ENCODE data around the gene SDR39U1. TPM values are rescaled to one million over a fixed set of nuclear protein-coding genes. Genes with fewer than 3 reads are reported as not detected.

The SDR39U1 gene
- total and polyA plus RNA-seq, 4 experiments from 2014 or later: 43.2 to 109 (median 79.5) TPM

DNA sequence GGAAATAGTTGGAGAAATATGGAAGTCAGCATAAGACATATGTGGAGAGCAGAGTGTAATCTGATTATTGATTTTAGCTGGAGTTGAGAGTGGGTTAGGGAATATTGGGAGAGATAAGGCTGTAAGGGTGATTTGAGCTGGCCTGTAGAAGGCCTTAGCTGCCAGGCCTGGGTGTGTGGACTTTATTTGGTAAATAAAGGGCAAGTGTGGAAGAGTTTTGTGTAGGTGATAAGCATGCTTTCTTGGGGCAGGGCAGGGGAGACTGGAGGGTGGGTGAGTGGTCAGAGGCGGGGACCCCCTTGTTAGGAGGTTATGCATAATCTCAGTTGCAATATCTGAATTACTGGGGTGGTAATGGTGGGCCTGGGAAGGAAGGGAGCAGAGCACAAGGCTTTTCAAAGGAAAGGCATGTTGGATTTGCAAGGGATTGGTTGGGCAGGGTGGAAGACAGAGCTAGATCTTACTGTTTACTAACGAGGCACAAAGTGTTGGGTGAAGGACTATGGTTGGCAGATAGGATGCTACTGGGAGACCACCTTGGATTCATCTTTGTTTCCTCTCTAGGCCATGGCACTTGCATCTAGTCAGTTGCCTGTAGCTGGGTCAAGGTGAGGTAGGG lies 7.3 kb downstream of the SDR39U1 start:
- Histone ChIP-seq H3K4me3 (ENCODE audit: low read length in 2 of 2) (no peak overlapping the region), H3K4me1 (ENCODE audit: insufficient read depth, low read length) (peaks cover 48% of the 10 kb centered on the region), H3K36me3 (ENCODE audit: insufficient read depth, low read length) (peaks cover 59% of the 10 kb centered on the region), H3K9me3 (ENCODE audit: control insufficient read depth in 1 of 2, low read length in 2 of 2) (no peaks in the 10 kb centered on the region), H3K27me3 (ENCODE audit: insufficient read depth, low read length) (no peaks in the 10 kb centered on the region), H3K27ac (ENCODE audit: low read depth, low read length) (no peak overlapping the region)
- ChIA-PET POLR2A (ENCODE audit: partially characterized antibody) (interaction anchor here (1.0 to 9.9 kb wide), 6 partner anchors 7 to 193 kb away, joined by 3 to 215 read pairs (median 20); partner anchors contain the start of genes ADCY4, CBLN3, KHNYN and LTB4R), CTCF (ENCODE audit: partially characterized antibody) (interaction anchor here (0.8 to 24.1 kb wide), 12 partner anchors 10 to 221 kb away, joined by 3 to 791 read pairs (median 10); partner anchors contain the start of genes ADCY4, CIDEB, LTB4R and LTB4R2)
- intact Hi-C loops (cut with micrococcal nuclease): loop anchor here (5.0 kb wide), 1 partner anchor 378 kb away; no protein-coding TSS in a partner anchor
- H3K36me3 Mint-ChIP-seq: peaks cover 38 to 79% of the 10 kb centered on the region in 2 donors
- H3K27me3 Mint-ChIP-seq: no peaks in the 10 kb centered on the region
- H3K27ac Mint-ChIP-seq: peak overlapping the region in 6 of 7 donors; percentile 6 to 92 (median 61)
- peaks cover 27 to 76% (median 50%) of the 10 kb centered on the region in 4 donors for H3K4me1 Mint-ChIP-seq
- H3K4me3 Mint-ChIP-seq: peak overlapping the region in 1 of 8 donors; percentile 47
- H3K9me3 Mint-ChIP-seq: no peaks in the 10 kb centered on the region
- DNase-seq: no peak

DNA sequence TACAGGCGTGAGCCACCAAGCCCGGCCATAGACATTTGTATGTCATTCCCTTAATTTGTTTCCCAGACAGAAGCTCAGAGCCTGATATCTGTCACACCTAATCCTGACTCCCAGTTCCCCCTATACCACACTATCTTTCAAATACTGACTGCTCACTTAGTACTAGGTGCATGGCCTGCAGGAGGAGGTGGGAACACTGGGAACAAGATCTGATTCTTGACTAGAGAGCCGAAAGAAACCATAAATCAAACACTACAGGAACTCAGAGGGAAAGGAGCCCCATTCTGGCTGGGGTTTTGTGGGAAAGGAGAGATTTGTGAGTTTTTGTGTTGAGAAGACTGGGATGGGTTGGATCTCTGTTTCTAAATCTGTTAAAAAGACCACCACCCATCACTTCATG lies 7.9 kb downstream of the SDR39U1 start:
- peaks cover 48% of the 10 kb centered on the region for H3K4me1 ChIP-seq (ENCODE audit: insufficient read depth, low read length)
- no peaks in the 10 kb centered on the region for H3K27me3 ChIP-seq (ENCODE audit: insufficient read depth, low read length)
- H3K36me3 ChIP-seq (ENCODE audit: insufficient read depth, low read length): peaks cover 56% of the 10 kb centered on the region
- peaks cover 36 to 77% of the 10 kb centered on the region in 2 donors for H3K36me3 Mint-ChIP-seq
- intact Hi-C loops (cut with micrococcal nuclease): loop anchor here (5.0 kb wide), 4 partner anchors 122 to 867 kb away; partner anchors contain the start of genes AP1G2, LTB4R and LTB4R2
- CTCF ChIA-PET (ENCODE audit: partially characterized antibody): interaction anchor here (2.1 to 24.1 kb wide), 5 partner anchors 103 to 192 kb away, joined by 5 to 791 read pairs (median 30); partner anchors contain the start of genes ADCY4, CIDEB, LTB4R and LTB4R2
- no peaks in the 10 kb centered on the region for H3K9me3 Mint-ChIP-seq
- H3K27ac Mint-ChIP-seq: peak overlapping the region in 2 of 7 donors; percentile 1 to 57
- H3K4me3 Mint-ChIP-seq: peak overlapping the region in 1 of 8 donors; percentile 47
- DNase-seq: no peak
- no peaks in the 10 kb centered on the region for H3K9me3 ChIP-seq (ENCODE audit: control insufficient read depth in 1 of 2, low read length in 2 of 2)
- peaks cover 27 to 76% (median 50%) of the 10 kb centered on the region in 4 donors for H3K4me1 Mint-ChIP-seq
- H3K27me3 Mint-ChIP-seq: no peaks in the 10 kb centered on the region
- no peak overlapping the region for H3K27ac ChIP-seq (ENCODE audit: low read depth, low read length)
- POLR2A ChIA-PET (ENCODE audit: partially characterized antibody): interaction anchor here (1.0 to 9.9 kb wide), 6 partner anchors 7 to 192 kb away, joined by 3 to 215 read pairs (median 20); partner anchors contain the start of genes ADCY4, CBLN3, KHNYN and LTB4R
- no peak overlapping the region for H3K4me3 ChIP-seq (ENCODE audit: low read length in 2 of 2)

DNA sequence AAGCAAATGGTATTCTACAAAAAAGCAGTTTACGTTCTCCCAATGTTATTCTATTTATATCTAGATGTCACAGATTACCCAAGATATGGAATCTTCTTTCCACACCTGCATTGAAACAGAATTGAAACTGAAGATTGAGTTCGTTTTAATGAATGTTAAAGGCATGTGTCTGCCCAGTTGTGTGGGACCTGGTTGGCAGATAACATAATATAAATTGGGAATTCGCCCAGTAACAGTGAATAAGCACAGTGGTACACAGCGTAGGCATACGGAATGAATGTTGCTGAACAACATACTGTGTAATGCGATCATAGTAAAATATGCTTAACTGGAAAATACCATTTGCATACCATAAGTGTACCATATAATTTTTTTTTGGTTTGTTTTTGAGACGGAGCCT lies 8.5 kb downstream of the SDR39U1 start:
- Histone ChIP-seq H3K27ac (ENCODE audit: low read depth, low read length) (no peak overlapping the region), H3K4me3 (ENCODE audit: low read length in 2 of 2) (no peak overlapping the region), H3K9me3 (ENCODE audit: control insufficient read depth in 1 of 2, low read length in 2 of 2) (no peaks in the 10 kb centered on the region), H3K27me3 (ENCODE audit: insufficient read depth, low read length) (no peaks in the 10 kb centered on the region), H3K4me1 (ENCODE audit: insufficient read depth, low read length) (peaks cover 54% of the 10 kb centered on the region), H3K36me3 (ENCODE audit: insufficient read depth, low read length) (peaks cover 49% of the 10 kb centered on the region)
- Mint-ChIP-seq H3K4me3 (no peak overlapping the region), H3K4me1 (peaks cover 29 to 76% (median 52%) of the 10 kb centered on the region in 4 donors), H3K27ac (no peak overlapping the region), H3K9me3 (no peaks in the 10 kb centered on the region), H3K27me3 (no peaks in the 10 kb centered on the region), H3K36me3 (peaks cover 32 to 72% of the 10 kb centered on the region in 2 donors)
- ChIA-PET POLR2A (ENCODE audit: partially characterized antibody) (interaction anchor here (9.9 kb wide), 1 partner anchor 98 kb away, joined by 176 read pairs; the partner anchor contains the start of genes ADCY4 and RIPK3), CTCF (ENCODE audit: partially characterized antibody) (interaction anchor here (3.8 to 24.1 kb wide), 5 partner anchors 7 to 192 kb away, joined by 14 to 791 read pairs (median 33); partner anchors contain the start of genes ADCY4, CIDEB, LTB4R and LTB4R2)
- intact Hi-C loops (cut with micrococcal nuclease): loop anchor here (5.0 kb wide), 3 partner anchors 122 to 867 kb away; partner anchors contain the start of genes AP1G2, LTB4R and LTB4R2
- no peak for DNase-seq

DNA sequence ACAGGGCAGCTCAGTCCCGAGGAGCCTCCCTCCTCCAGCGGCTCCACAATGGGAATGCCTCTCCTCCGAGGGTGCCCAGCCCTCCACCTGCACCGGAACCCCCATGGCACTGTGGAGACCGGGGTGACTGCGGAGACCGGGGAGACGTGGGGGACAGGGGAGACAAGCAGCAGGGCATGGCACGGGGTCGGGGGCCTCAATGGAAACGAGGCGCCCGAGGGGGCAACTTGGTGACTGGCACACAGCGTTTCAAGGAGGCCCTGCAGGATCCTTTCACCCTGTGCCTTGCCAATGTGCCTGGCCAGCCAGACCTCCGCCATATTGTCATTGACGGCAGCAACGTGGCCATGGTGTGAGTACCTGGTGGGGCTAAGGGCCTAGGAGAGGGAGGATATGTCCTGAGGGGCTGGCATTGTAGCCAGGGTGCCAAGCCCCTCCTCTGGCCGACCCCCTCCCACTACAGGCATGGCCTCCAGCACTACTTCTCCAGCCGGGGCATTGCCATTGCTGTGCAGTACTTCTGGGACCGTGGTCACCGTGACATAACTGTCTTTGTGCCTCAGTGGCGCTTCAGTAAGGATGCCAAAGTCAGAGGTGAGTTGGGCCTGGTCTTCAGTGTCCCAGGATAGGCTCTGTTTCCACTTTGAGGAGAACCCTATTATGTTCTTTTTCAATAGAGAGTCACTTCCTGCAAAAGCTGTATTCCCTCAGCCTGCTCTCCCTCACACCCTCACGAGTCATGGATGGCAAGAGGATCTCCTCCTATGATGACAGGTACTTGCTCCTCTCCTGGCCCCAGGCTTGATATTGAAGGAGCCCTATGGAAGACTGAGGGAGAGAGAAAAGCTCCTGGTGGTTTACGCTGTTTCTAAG lies 10.1 kb downstream of the SDR39U1 start:
- H3K27ac ChIP-seq (ENCODE audit: low read depth, low read length): peak overlapping the region; percentile 93
- DNase-seq: peak in 1 of 5 donors; percentile 39
- Mint-ChIP-seq H3K4me1 (peaks cover 27 to 66% (median 45%) of the 10 kb centered on the region in 4 donors), H3K27ac (peak overlapping the region in 5 of 7 donors; percentile 15 to 98 (median 36)), H3K9me3 (no peaks in the 10 kb centered on the region), H3K4me3 (peak overlapping the region in 3 of 8 donors; percentile 13 to 90 (median 16)), H3K27me3 (no peaks in the 10 kb centered on the region), H3K36me3 (peaks cover 30 to 57% of the 10 kb centered on the region in 2 donors)
- H3K4me1 ChIP-seq (ENCODE audit: insufficient read depth, low read length): peaks cover 62% of the 10 kb centered on the region
- H3K36me3 ChIP-seq (ENCODE audit: insufficient read depth, low read length): peaks cover 34% of the 10 kb centered on the region
- H3K27me3 ChIP-seq (ENCODE audit: insufficient read depth, low read length): no peaks in the 10 kb centered on the region
- intact Hi-C loops (cut with micrococcal nuclease): loop anchor here (5.0 kb wide), 3 partner anchors 120 to 865 kb away; partner anchors contain the start of genes AP1G2, LTB4R and LTB4R2
- H3K9me3 ChIP-seq (ENCODE audit: control insufficient read depth in 1 of 2, low read length in 2 of 2): no peaks in the 10 kb centered on the region
- no peak overlapping the region for H3K4me3 ChIP-seq (ENCODE audit: low read length in 2 of 2)
- ChIA-PET POLR2A (ENCODE audit: partially characterized antibody) (interaction anchor here (1.0 to 11.1 kb wide), 17 partner anchors 7 to 318 kb away, joined by 3 to 361 read pairs (median 19); partner anchors contain the start of genes ADCY4, DCAF11, DHRS1 and GMPR2), CTCF (ENCODE audit: partially characterized antibody) (interaction anchor here (0.9 to 24.1 kb wide), 30 partner anchors 9 to 375 kb away, joined by 3 to 791 read pairs (median 8); partner anchors contain the start of genes ADCY4, CIDEB, DCAF11 and DHRS1)

DNA sequence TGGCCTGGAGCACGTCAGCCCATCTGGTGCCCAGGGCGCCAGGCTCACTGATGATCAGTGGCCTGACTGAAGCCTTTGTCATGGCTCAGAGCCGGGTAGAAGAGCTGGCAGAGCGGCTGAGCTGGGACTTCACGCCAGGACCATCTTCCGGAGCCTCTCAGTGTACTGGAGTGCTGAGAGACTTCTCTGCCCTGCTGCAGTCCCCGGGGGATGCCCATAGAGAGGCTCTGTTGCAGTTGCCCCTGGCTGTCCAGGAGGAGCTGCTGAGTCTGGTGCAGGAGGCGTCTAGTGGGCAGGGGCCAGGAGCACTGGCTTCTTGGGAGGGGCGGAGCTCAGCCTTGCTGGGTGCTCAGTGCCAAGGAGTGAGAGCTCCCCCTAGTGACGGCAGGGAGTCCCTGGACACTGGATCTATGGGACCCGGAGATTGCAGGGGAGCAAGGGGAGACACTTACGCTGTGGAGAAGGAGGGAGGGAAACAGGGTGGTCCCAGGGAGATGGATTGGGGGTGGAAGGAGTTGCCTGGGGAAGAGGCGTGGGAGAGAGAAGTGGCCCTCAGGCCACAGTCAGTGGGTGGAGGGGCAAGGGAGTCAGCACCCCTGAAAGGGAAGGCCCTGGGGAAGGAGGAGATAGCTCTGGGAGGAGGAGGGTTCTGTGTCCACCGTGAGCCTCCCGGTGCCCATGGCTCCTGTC lies 10.9 kb downstream of the SDR39U1 start:
- H3K36me3 ChIP-seq (ENCODE audit: insufficient read depth, low read length): peaks cover 33% of the 10 kb centered on the region
- H3K27ac ChIP-seq (ENCODE audit: low read depth, low read length): peak overlapping the region; percentile 93
- peak overlapping the region in 1 of 2 donors; percentile 87 for H3K4me3 ChIP-seq (ENCODE audit: low read length in 2 of 2)
- ChIA-PET POLR2A (ENCODE audit: partially characterized antibody) (interaction anchor here (0.7 to 11.1 kb wide), 26 partner anchors 7 to 317 kb away, joined by 3 to 361 read pairs (median 8); partner anchors contain the start of genes ADCY4, CHMP4A, DCAF11 and DHRS1), CTCF (ENCODE audit: partially characterized antibody) (interaction anchor here (0.6 to 24.1 kb wide), 41 partner anchors 10 to 374 kb away, joined by 3 to 791 read pairs (median 5); partner anchors contain the start of genes ADCY4, CIDEB, DCAF11 and DHRS1)
- Mint-ChIP-seq H3K4me3 (peak overlapping the region; percentile 90 to 95 (median 92)), H3K27ac (peak overlapping the region; percentile 84 to 98 (median 96)), H3K27me3 (no peaks in the 10 kb centered on the region), H3K36me3 (peaks cover 26 to 52% of the 10 kb centered on the region in 2 donors), H3K4me1 (peaks cover 27 to 66% (median 45%) of the 10 kb centered on the region in 4 donors), H3K9me3 (peaks cover 0 to under 1% (median 0%) of the 10 kb centered on the region in 8 donors)
- no peaks in the 10 kb centered on the region for H3K27me3 ChIP-seq (ENCODE audit: insufficient read depth, low read length)
- intact Hi-C loops (cut with micrococcal nuclease): loop anchor here (1.0 to 5.0 kb wide), 7 partner anchors 66 to 864 kb away; partner anchors contain the start of genes AP1G2, LTB4R and LTB4R2
- H3K4me1 ChIP-seq (ENCODE audit: insufficient read depth, low read length): peaks cover 61% of the 10 kb centered on the region
- H3K9me3 ChIP-seq (ENCODE audit: control insufficient read depth in 1 of 2, low read length in 2 of 2): no peaks in the 10 kb centered on the region
- peak; percentile 85 to 87 (median 85) for DNase-seq

Measured in CD4-positive, alpha-beta memory T cell (primary cell).